H1 (cell line): ENCODE data around the gene SPATA13. TPM values are rescaled to one million over a fixed set of nuclear protein-coding genes. Genes with fewer than 3 reads are reported as not detected.

Source experiments
- CTCF ChIA-PET: fragments of 300-600 bp; sonication (Branson Sonifier 250); formaldehyde crosslinking; loops from one replicate; lab custom pipeline; 2021; ENCODE audit not compliant: partially characterized antibody; lab: Charles Lee
- POLR2A ChIA-PET: fragments of 300-600 bp; sonication (Branson Sonifier 250); formaldehyde crosslinking; loops from one replicate; lab custom pipeline; 2021; ENCODE audit warnings: inconsistent platforms; ENCODE audit not compliant: partially characterized antibody; lab: Charles Lee
- DNase-seq, 2 experiments: peaks; one replicate each; pipeline versions ENCODE4 v3.0.0 to v3.0.0-alpha.2; 2010 to 2022; ENCODE audit warnings: low spot score in 2 of 2, low read depth in 1 of 2, mixed read lengths in 1 of 2
- FAIRE-seq: peaks from 2 replicates; lab custom pipeline; 2011; peaks lifted over from hg19 to GRCh38; lab: Jason Lieb, UNC
- H2AFZ ChIP-seq: 2 replicates; pipeline ENCODE4 v1.8.1; 2012; ENCODE audit warnings: low read length, inconsistent platforms
- H2AK5ac ChIP-seq: 2 replicates; pipeline ENCODE4 v1.6.1; 2013; ENCODE audit warnings: low read depth, low read length
- H2BK120ac ChIP-seq: replicated peaks from 2 replicates; pipeline ENCODE3; 2013; ENCODE audit warnings: low read depth, low read length, inconsistent platforms
- H2BK12ac ChIP-seq: 2 replicates; pipeline ENCODE4 v1.6.1; 2013; ENCODE audit warnings: low read depth, low read length
- H2BK15ac ChIP-seq: 2 replicates; pipeline ENCODE4 v1.6.1; 2013; ENCODE audit warnings: low read length
- H2BK20ac ChIP-seq: 2 replicates; pipeline ENCODE4 v1.6.1; 2013; ENCODE audit warnings: low read length
- H2BK5ac ChIP-seq: 2 replicates; pipeline ENCODE4 v1.6.1; 2013; ENCODE audit warnings: low read depth, low read length
- H3K14ac ChIP-seq: 2 replicates; pipeline ENCODE4 v1.6.1; 2013; ENCODE audit warnings: inconsistent platforms; ENCODE audit not compliant: insufficient read length
- H3K18ac ChIP-seq: 2 replicates; pipeline ENCODE4 v1.6.1; 2013; ENCODE audit warnings: low read length; ENCODE audit errors: extremely low read depth
- H3K23ac ChIP-seq: 2 replicates; pipeline ENCODE4 v1.6.1; 2013; ENCODE audit warnings: inconsistent platforms; ENCODE audit not compliant: insufficient read length
- H3K23me2 ChIP-seq: 2 replicates; pipeline ENCODE4 v1.6.1; 2013; ENCODE audit warnings: low read depth, low read length
- H3K27ac ChIP-seq: 2 replicates; pipeline ENCODE4 v1.6.1; 2011; ENCODE audit warnings: low read depth, low read length, inconsistent platforms
- H3K27me3 ChIP-seq, 4 experiments: replicated peaks in 1 of 4; 1 replicate in 1 of 4; 2 replicates in 3 of 4; pipeline versions ENCODE4 v1.6.1 to v1.8.1; 2011 to 2013; ENCODE audit warnings: low read length in 3 of 4, mild to moderate bottlenecking in 3 of 4, inconsistent platforms in 2 of 4, mixed read lengths in 2 of 4, moderate library complexity in 1 of 4; ENCODE audit not compliant: control insufficient read depth in 3 of 4, insufficient read depth in 3 of 4; ENCODE audit errors: extremely low read depth in 1 of 4
- H3K36me3 ChIP-seq, 4 experiments: 2 replicates each; pipeline versions ENCODE4 v1.6.1 to v1.8.1; 2011 to 2013; ENCODE audit warnings: mild to moderate bottlenecking in 4 of 4, low read length in 3 of 4, moderate library complexity in 2 of 4, control low read depth in 1 of 4, inconsistent platforms in 1 of 4; ENCODE audit not compliant: insufficient read depth in 4 of 4, control insufficient read depth in 2 of 4
- H3K4ac ChIP-seq: replicated peaks from 2 replicates; pipeline ENCODE3; 2013; ENCODE audit warnings: low read length, low read depth, mixed read lengths, inconsistent platforms; ENCODE audit not compliant: insufficient read length
- H3K4me1 ChIP-seq, 4 experiments: replicated peaks in 1 of 4; 1 replicate in 1 of 4; 2 replicates in 3 of 4; pipeline versions ENCODE4 v1.6.1 to v1.8.1; 2011 to 2013; ENCODE audit warnings: low read length in 3 of 4, inconsistent platforms in 2 of 4, mixed read lengths in 1 of 4; ENCODE audit not compliant: insufficient read depth in 4 of 4, control insufficient read depth in 3 of 4
- H3K4me2 ChIP-seq, 2 experiments: 2 replicates each; pipeline versions ENCODE4 v1.6.1 to v1.8.1; 2011 to 2013; ENCODE audit warnings: low read depth in 2 of 2, low read length in 2 of 2, control low read depth in 1 of 2, inconsistent platforms in 1 of 2, mild to moderate bottlenecking in 1 of 2; ENCODE audit not compliant: insufficient read depth in 1 of 2
- H3K4me3 ChIP-seq, 4 experiments: fragments of 200-600, 300-600 bp in 1 of 4; sonication (generic), shearing (Covaris generic), sonication (Bioruptor Twin) in 1 of 4; 2 replicates each; pipeline versions ENCODE4 v1.5.1 to v1.8.1; 2011 to 2016; ENCODE audit warnings: low read length in 4 of 4, low read depth in 3 of 4, control low read depth in 2 of 4, inconsistent platforms in 2 of 4, mild to moderate bottlenecking in 2 of 4, mixed read lengths in 1 of 4, moderate library complexity in 1 of 4; ENCODE audit not compliant: insufficient read depth in 2 of 4; ENCODE audit errors: extremely low read depth in 1 of 4
- H3K56ac ChIP-seq: replicated peaks from 2 replicates; pipeline ENCODE3; 2013; ENCODE audit warnings: low read depth, mild to moderate bottlenecking, mixed read lengths, low read length, inconsistent platforms; ENCODE audit not compliant: insufficient read length
- H3K79me1 ChIP-seq: 2 replicates; pipeline ENCODE4 v1.6.1; 2013; ENCODE audit warnings: low read depth, low read length, control low read depth
- H3K79me2 ChIP-seq, 2 experiments: 2 replicates each; pipeline versions ENCODE4 v1.6.1 to v1.8.1; 2012 to 2013; ENCODE audit warnings: low read length in 2 of 2, mild to moderate bottlenecking in 2 of 2, inconsistent platforms in 1 of 2; ENCODE audit not compliant: insufficient read depth in 2 of 2, control insufficient read depth in 1 of 2
- H3K9ac ChIP-seq, 4 experiments: replicated peaks in 1 of 4; 1 replicate in 1 of 4; 2 replicates in 3 of 4; pipeline versions ENCODE4 v1.6.1 to v1.8.1; 2011 to 2013; ENCODE audit warnings: low read depth in 3 of 4, low read length in 3 of 4, control low read depth in 2 of 4, mild to moderate bottlenecking in 2 of 4, moderate library complexity in 2 of 4, inconsistent platforms in 1 of 4; ENCODE audit errors: extremely low read depth in 1 of 4
- H3K9me3 ChIP-seq, 2 experiments: 2 replicates each; pipeline versions ENCODE4 v1.6.1 to v1.8.1; 2012 to 2013; ENCODE audit warnings: mild to moderate bottlenecking in 2 of 2, moderate library complexity in 2 of 2, control low read depth in 1 of 2, inconsistent platforms in 1 of 2, low read depth in 1 of 2, low read length in 1 of 2, mixed read lengths in 1 of 2; ENCODE audit not compliant: insufficient read depth in 2 of 2
- H4K20me1 ChIP-seq, 2 experiments: replicated peaks in 1 of 2; 2 replicates each; pipeline versions ENCODE3 to v1.8.1; 2011 to 2013; ENCODE audit warnings: inconsistent platforms in 2 of 2, low read length in 2 of 2, mild to moderate bottlenecking in 1 of 2; ENCODE audit not compliant: insufficient read depth in 2 of 2, control insufficient read depth in 1 of 2
- H4K5ac ChIP-seq: 2 replicates; pipeline ENCODE4 v1.6.1; 2013; ENCODE audit warnings: low read length, low read depth, mixed read lengths, inconsistent platforms; ENCODE audit not compliant: insufficient read length
- H4K8ac ChIP-seq: 2 replicates; pipeline ENCODE4 v1.8.0; 2013; ENCODE audit warnings: mild to moderate bottlenecking, moderate library complexity, low read length, inconsistent platforms; ENCODE audit not compliant: insufficient read depth; ENCODE audit errors: extremely low read depth
- H4K91ac ChIP-seq: replicated peaks from 2 replicates; pipeline ENCODE3; 2013; ENCODE audit warnings: low read length, mixed read lengths, inconsistent platforms; ENCODE audit not compliant: insufficient read length
- BACH1 ChIP-seq: IDR thresholded peaks from 2 replicates; pipeline ENCODE4 v1.6.1; 2012; ENCODE audit warnings: low read length, improper control_type of control experiment
- CHD1 ChIP-seq: IDR thresholded peaks from 2 replicates; pipeline ENCODE4 v1.6.1; 2012; ENCODE audit warnings: low read depth, low read length, improper control_type of control experiment
- EGR1 ChIP-seq: IDR thresholded peaks from 2 replicates; pipeline ENCODE4 v1.6.1; 2011; ENCODE audit warnings: low read depth, low read length, borderline replicate concordance
- EZH2 ChIP-seq: fragments of 200-600 bp; sonication (generic); IDR thresholded peaks from 2 replicates; pipeline ENCODE4 v1.7.1; 2012; ENCODE audit warnings: low read depth, mild to moderate bottlenecking, moderate library complexity, low read length, inconsistent platforms; ENCODE audit not compliant: severe bottlenecking
- GTF2F1 ChIP-seq: IDR thresholded peaks from 2 replicates; pipeline ENCODE4 v1.6.1; 2012; ENCODE audit warnings: low read depth, low read length, improper control_type of control experiment, borderline replicate concordance
- KDM1A ChIP-seq: fragments of 200-600, 300-600 bp; sonication (generic); IDR thresholded peaks from 2 replicates; pipeline ENCODE4 v1.7.1; 2016; ENCODE audit warnings: mild to moderate bottlenecking, low read length, borderline replicate concordance
- POLR2A ChIP-seq, 2 experiments: IDR thresholded peaks; 1 replicate in 1 of 2; 2 replicates in 1 of 2; pipeline ENCODE4 v1.6.1; 2011; ENCODE audit warnings: low read depth in 2 of 2, low read length in 2 of 2, mild to moderate bottlenecking in 2 of 2; ENCODE audit errors: control extremely low read depth in 1 of 2
- RBBP5 ChIP-seq: IDR thresholded peaks from 2 replicates; pipeline ENCODE4 v1.7.1; 2012; ENCODE audit warnings: low read depth, mild to moderate bottlenecking, inconsistent platforms, low read length, moderate library complexity, borderline replicate concordance
- RFX5 ChIP-seq: IDR thresholded peaks from 2 replicates; pipeline ENCODE4 v1.6.1; 2011; ENCODE audit warnings: low read depth, low read length, improper control_type of control experiment, borderline replicate concordance
- RXRA ChIP-seq: IDR thresholded peaks from 2 replicates; pipeline ENCODE4 v1.6.1; 2011; ENCODE audit warnings: low read depth, mild to moderate bottlenecking, low read length, moderate library complexity; ENCODE audit not compliant: insufficient read depth
- SIX5 ChIP-seq: IDR thresholded peaks from 2 replicates; pipeline ENCODE4 v1.6.1; 2011; ENCODE audit warnings: mild to moderate bottlenecking, low read depth, low read length
- YY1 ChIP-seq: IDR thresholded peaks from 2 replicates; pipeline ENCODE4 v1.6.1; 2011; ENCODE audit warnings: low read depth, mild to moderate bottlenecking, low read length
- WGBS, 2 experiments: shearing (Covaris generic) in 1 of 2; methylation state at CpG; one replicate each; pipeline versions ENCODE4 v1.1.6 to v1.1.7; 2013 to 2015; ENCODE audit warnings: low lambda C conversion rate in 2 of 2, mixed read lengths in 2 of 2, inconsistent platforms in 1 of 2, low coverage in 1 of 2, missing lambda C conversion rate in 1 of 2; ENCODE audit not compliant: insufficient replicate concordance in 2 of 2, insufficient coverage in 1 of 2, insufficient read length in 1 of 2; ENCODE audit errors: extremely low coverage in 1 of 2, missing lambda C conversion rate in 1 of 2; 5-methylcytosine and 5-hydroxymethylcytosine counted together
- polyA plus RNA-seq, 7 experiments: library from polyadenylated mRNA; depleted of rRNA in 3 of 7; stranded (reverse) in 5 of 7; unstranded in 2 of 7; fragments of >200 nt in 5 of 7; fragments of 200-250 nt in 2 of 7; gene quantifications; 1 replicate in 5 of 7; 2 replicates in 1 of 7; 4 replicates in 1 of 7; pipeline versions ENCODE4 v1.2.1 to v1.2.3, GENCODE V29; 2011 to 2013; ENCODE audit warnings: missing spikeins in 2 of 7, mixed read lengths in 2 of 7
- total RNA-seq: library from RNA; stranded (reverse); fragmentation: NEBNext Ultra II Directional; extraction: Animal tissue kit (Norgen Biotek cat#: 25700); gene quantifications from 2 replicates; pipeline ENCODE4 v1.2.1, GENCODE V29; 2021
- TF ChIP-seq, protein P1 (sequence below): IDR thresholded peaks from 2 replicates; pipeline ENCODE4 v1.6.1; 2011; ENCODE audit warnings: low read depth, mild to moderate bottlenecking, low read length; ENCODE audit not compliant: insufficient read depth

Gene SPATA13
- total and polyA plus RNA-seq, 2 of the 8 experiments (the other 6 are each of a cell fraction or from before 2014, with no cell fraction given): 12.6 to 30.9 TPM

GRCh38 chr13:24221007-24221406 is 60.5 kb downstream of the SPATA13 start:
- Histone ChIP-seq H3K9ac (no peak overlapping the region), H3K23me2 (no peaks in the 10 kb centered on the region), H3K56ac (no peak overlapping the region), H3K9me3 (no peaks in the 10 kb centered on the region), H3K4me3 (no peak overlapping the region), H4K5ac (no peak overlapping the region), H2BK5ac (no peak overlapping the region), H3K36me3 (0 out of 8 replicates have a peak, but pooled peaks cover 0 to 7% (median 1%) of the 10 kb centered on the region in 4 experiments), H2BK120ac (no peak overlapping the region), H2AFZ (no peak overlapping the region), H2BK12ac (no peak overlapping the region), H3K23ac (no peak overlapping the region), H3K27ac (no peak overlapping the region), H4K8ac (no peak overlapping the region), H3K79me1 (peaks cover 11% of the 10 kb centered on the region), H2BK15ac (no peak overlapping the region), H3K79me2 (peaks cover 0 to 23% of the 10 kb centered on the region in 2 experiments; a peak in 2 of 4 replicates), H3K4me1 (peaks cover 6 to 18% (median 16%) of the 10 kb centered on the region in 4 experiments), H3K18ac (no peak overlapping the region), H4K20me1 (peaks cover 0 to 17% of the 10 kb centered on the region in 2 experiments), H4K91ac (no peak overlapping the region), H3K4me2 (no peak overlapping the region), H3K14ac (no peak overlapping the region), H3K27me3 (no peaks in the 10 kb centered on the region), H2BK20ac (no peak overlapping the region), H2AK5ac (no peak overlapping the region), H3K4ac (no peak overlapping the region)
- CTCF ChIA-PET: interaction anchor here (1.7 to 9.9 kb wide), 5 partner anchors 10 to 200 kb away, joined by 5 to 130 read pairs (median 18); no protein-coding TSS in a partner anchor
- no peak for FAIRE-seq
- no peak for DNase-seq
- WGBS, 2 experiments: 87% methylated on average over 2 of the region's 2 CpGs; no CpG with 5 or more reads in 1 of the 2 experiments
- no peak for TF ChIP-seq CHD1
- TF ChIP-seq KDM1A: no peak
- TF ChIP-seq POLR2A (IDR thresholded peaks at IDR 0.05; ENCODE audit: control extremely low read depth in 1 of 2, low read depth in 2 of 2, low read length in 2 of 2): no peak
- TF ChIP-seq SIX5: no peak
- no peak for TF ChIP-seq RBBP5
- TF ChIP-seq RFX5: no peak
- TF ChIP-seq GTF2F1: no peak
- TF ChIP-seq, protein P1, sequence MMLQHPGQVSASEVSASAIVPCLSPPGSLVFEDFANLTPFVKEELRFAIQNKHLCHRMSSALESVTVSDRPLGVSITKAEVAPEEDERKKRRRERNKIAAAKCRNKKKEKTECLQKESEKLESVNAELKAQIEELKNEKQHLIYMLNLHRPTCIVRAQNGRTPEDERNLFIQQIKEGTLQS: no peak
- no peak for TF ChIP-seq RXRA
- TF ChIP-seq EZH2: no peak
- no peak for TF ChIP-seq EGR1
- TF ChIP-seq YY1: no peak
- TF ChIP-seq BACH1: no peak
- POLR2A ChIA-PET: no interaction called here
